AG09309 (cell line): ENCODE measurements around the gene SOX3.

ENCODE experiments used
- DNase-seq: peaks from one replicate; pipeline ENCODE4 v3.0.0-alpha.2; 2010; ENCODE audit warnings: low read depth
- H3K4me3 ChIP-seq: 2 replicates; pipeline ENCODE4 v1.5.1; 2011; ENCODE audit warnings: mild to moderate bottlenecking, low read depth, low read length, moderate library complexity; ENCODE audit not compliant: control insufficient read depth
- TF ChIP-seq, protein P1 (sequence below): IDR thresholded peaks from 2 replicates; pipeline ENCODE4 v1.5.1; 2011; ENCODE audit warnings: mild to moderate bottlenecking, low read depth, low read length, inconsistent platforms; ENCODE audit not compliant: insufficient read depth, control insufficient read depth; ENCODE audit errors: missing control alignments

SOX3 gene

DNA sequence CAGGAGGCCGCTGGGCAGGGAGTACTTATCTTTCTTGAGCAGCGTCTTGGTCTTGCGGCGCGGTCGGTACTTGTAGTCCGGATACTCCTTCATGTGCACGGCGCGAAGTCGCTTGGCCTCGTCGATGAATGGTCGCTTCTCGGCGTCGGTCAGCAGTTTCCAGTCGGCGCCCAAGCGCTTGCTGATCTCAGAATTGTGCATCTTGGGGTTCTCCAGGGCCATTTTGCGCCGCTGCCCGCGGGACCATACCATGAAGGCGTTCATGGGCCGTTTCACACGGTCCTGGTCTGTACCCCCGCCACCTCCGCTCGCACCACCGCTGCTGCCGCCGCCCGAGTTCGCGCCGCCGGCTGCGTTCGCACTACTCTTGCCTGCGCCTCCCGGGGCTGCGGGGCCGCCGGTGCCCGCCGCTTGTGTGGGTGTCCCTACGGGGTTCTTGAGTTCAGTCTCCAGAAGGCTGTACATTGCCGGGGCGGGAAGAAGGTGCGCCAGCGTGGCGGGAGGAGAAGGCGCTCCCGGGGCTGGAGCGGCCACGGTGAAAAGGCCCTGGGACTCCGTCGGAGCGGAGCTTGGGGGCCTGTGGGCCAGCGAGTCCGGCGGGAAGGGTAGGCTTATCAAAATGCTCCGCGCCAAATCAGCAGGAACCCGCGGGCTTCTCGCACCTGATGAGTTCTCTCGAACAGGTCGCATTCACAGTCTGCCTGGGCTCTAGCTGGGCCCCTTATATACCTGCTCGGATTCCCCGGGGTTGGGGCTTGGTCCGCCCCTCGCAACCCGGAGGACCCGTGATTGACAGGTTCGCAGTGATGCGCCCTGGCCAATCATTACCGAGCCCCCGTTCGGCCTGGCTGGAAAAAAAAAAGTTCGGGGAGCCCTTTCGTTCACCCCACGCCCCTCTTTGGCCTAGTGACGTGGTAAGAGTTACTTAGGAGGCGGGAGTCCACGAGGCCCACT lies at the start of gene SOX3:
Gene SOX3, minus strand, starts transcription at position 699 of the 954 bp plus-strand sequence. Its CDS starts 9 bp downstream, at position 690.
- TF ChIP-seq, protein P1, sequence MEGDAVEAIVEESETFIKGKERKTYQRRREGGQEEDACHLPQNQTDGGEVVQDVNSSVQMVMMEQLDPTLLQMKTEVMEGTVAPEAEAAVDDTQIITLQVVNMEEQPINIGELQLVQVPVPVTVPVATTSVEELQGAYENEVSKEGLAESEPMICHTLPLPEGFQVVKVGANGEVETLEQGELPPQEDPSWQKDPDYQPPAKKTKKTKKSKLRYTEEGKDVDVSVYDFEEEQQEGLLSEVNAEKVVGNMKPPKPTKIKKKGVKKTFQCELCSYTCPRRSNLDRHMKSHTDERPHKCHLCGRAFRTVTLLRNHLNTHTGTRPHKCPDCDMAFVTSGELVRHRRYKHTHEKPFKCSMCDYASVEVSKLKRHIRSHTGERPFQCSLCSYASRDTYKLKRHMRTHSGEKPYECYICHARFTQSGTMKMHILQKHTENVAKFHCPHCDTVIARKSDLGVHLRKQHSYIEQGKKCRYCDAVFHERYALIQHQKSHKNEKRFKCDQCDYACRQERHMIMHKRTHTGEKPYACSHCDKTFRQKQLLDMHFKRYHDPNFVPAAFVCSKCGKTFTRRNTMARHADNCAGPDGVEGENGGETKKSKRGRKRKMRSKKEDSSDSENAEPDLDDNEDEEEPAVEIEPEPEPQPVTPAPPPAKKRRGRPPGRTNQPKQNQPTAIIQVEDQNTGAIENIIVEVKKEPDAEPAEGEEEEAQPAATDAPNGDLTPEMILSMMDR = no peak
- no peak within 1 kb of the TSS for H3K4me3 ChIP-seq
- no peak for DNase-seq

GRCh38 chrX:140548985-140549384 lies 44.1 kb upstream of the SOX3 start:
- no peak overlapping the region for H3K4me3 ChIP-seq
- TF ChIP-seq, protein P1 = no peak
- no peak for DNase-seq

GRCh38 chrX:140526171-140526570 lies 21.3 kb upstream of the SOX3 start:
- no peak for DNase-seq
- TF ChIP-seq, protein P1 = no peak
- H3K4me3 ChIP-seq = no peak overlapping the region

GRCh38 chrX:140525448-140525847 lies 20.6 kb upstream of the SOX3 start:
- DNase-seq = no peak
- TF ChIP-seq, protein P1 = no peak

GRCh38 chrX:140524556-140524955 lies 19.7 kb upstream of the SOX3 start:
- TF ChIP-seq, protein P1 = no peak
- DNase-seq = no peak
- no peak overlapping the region for H3K4me3 ChIP-seq

More at GRCh38 chrX:140525448-140525847, 20.6 kb upstream of the SOX3 start:
- no peak overlapping the region for H3K4me3 ChIP-seq

DNA sequence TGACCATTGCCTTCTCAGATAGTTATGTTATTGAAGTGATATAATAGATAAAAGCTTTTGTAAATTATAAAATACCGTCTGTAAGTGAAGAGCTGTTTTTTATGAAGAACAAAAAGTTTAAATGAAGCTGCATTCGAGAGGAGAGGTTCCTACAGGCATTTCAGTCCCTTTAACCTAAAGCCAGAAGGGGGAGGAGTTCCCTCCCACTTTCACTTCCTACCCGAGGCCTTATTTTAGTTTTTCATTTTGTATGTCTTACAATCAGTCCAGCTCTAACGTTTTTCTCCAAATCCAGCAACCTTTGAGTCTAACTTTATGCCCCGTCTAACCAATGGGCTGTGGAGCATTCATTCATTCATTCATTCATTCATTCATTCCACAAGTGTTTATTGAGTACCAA lies 16.5 kb upstream of the SOX3 start:
- TF ChIP-seq, protein P1 = no peak
- no peak overlapping the region for H3K4me3 ChIP-seq
- no peak for DNase-seq
